Parathyroid adenoma (tissue), 2 donors: ENCODE data around the gene TRAPPC14.
"Not testable (repeated sequence)": the region's sequence is repeated elsewhere in the genome, so short reads cannot be mapped to it uniquely, and the experiment has no call there.

Experiments
- H2AFZ ChIP-seq: fragments of 300-600 bp; sonication (generic); one replicate; pipeline ENCODE4 v1.7.0; 2017; ENCODE audit warnings: antibody characterized with exemption, mild to moderate bottlenecking
- H3K27ac ChIP-seq: fragments of 300-600 bp; sonication (generic); one replicate; pipeline ENCODE4 v1.7.0; 2017
- H3K27me3 ChIP-seq: fragments of 300-600 bp; sonication (generic); one replicate; pipeline ENCODE4 v1.7.0; 2017; ENCODE audit warnings: low read length; ENCODE audit not compliant: control insufficient read depth, insufficient read depth
- H3K36me3 ChIP-seq: fragments of 300-600 bp; sonication (generic); one replicate; pipeline ENCODE4 v1.7.0; 2017; ENCODE audit warnings: low read length; ENCODE audit not compliant: control insufficient read depth, insufficient read depth
- H3K4me1 ChIP-seq: fragments of 300-600 bp; sonication (generic); one replicate; pipeline ENCODE4 v1.7.0; 2017; ENCODE audit warnings: control low read depth
- H3K4me2 ChIP-seq: fragments of 300-600 bp; sonication (generic); one replicate; pipeline ENCODE4 v1.7.0; 2017; ENCODE audit warnings: low read length
- H3K4me3 ChIP-seq: fragments of 300-600 bp; sonication (generic); one replicate; pipeline ENCODE4 v1.7.0; 2017; ENCODE audit warnings: low read depth, low read length
- H3K79me2 ChIP-seq: fragments of 300-600 bp; sonication (generic); one replicate; pipeline ENCODE4 v1.7.0; 2017; ENCODE audit warnings: control low read depth
- H3K9ac ChIP-seq: fragments of 300-600 bp; sonication (generic); one replicate; pipeline ENCODE4 v1.7.0; 2017; ENCODE audit warnings: mild to moderate bottlenecking
- H3K9me3 ChIP-seq: fragments of 300-600 bp; sonication (generic); one replicate; pipeline ENCODE4 v1.7.0; 2017; ENCODE audit warnings: low read length; ENCODE audit not compliant: control insufficient read depth
- CTCF ChIP-seq: fragments of 300-600 bp; sonication (generic); IDR thresholded peaks from one replicate; pipeline ENCODE4 v1.7.0; 2017; ENCODE audit warnings: antibody characterized with exemption, mild to moderate bottlenecking
- donor health status: primary hyperparathyroidism.

TRAPPC14 gene

GRCh38 chr7:100148225-100148558, 10.3 kb downstream of the TRAPPC14 start:
- H3K36me3 ChIP-seq: no peaks in the 10 kb centered on the region
- no peak overlapping the region for H3K9ac ChIP-seq
- peak overlapping the region; percentile 78 for H2AFZ ChIP-seq
- H3K4me2 ChIP-seq: peak overlapping the region; percentile 69
- H3K27me3 ChIP-seq: no peaks in the 10 kb centered on the region
- peaks cover 2% of the 10 kb centered on the region for H3K4me1 ChIP-seq
- peak overlapping the region; percentile 83 for H3K27ac ChIP-seq
- H3K79me2 ChIP-seq: peaks cover 6% of the 10 kb centered on the region
- H3K4me3 ChIP-seq: peak overlapping the region; percentile 97
- no peak for TF ChIP-seq CTCF
- H3K9me3 ChIP-seq: no peaks in the 10 kb centered on the region

- no peaks in the 10 kb centered on the region for H3K27me3 ChIP-seq
- no peaks in the 10 kb centered on the region for H3K9me3 ChIP-seq
- no peak overlapping the region for H3K4me2 ChIP-seq
- H3K4me1 ChIP-seq: peaks cover 2% of the 10 kb centered on the region
- no peak overlapping the region for H3K9ac ChIP-seq
- H2AFZ ChIP-seq: no peak overlapping the region
- H3K4me3 ChIP-seq: no peak overlapping the region
- TF ChIP-seq CTCF: no peak
- no peaks in the 10 kb centered on the region for H3K36me3 ChIP-seq
- peaks cover 6% of the 10 kb centered on the region for H3K79me2 ChIP-seq
- H3K27ac ChIP-seq: no peak overlapping the region
Observed at GRCh38 chr7:100147278-100147677, 11.2 kb downstream of the TRAPPC14 start.

DNA sequence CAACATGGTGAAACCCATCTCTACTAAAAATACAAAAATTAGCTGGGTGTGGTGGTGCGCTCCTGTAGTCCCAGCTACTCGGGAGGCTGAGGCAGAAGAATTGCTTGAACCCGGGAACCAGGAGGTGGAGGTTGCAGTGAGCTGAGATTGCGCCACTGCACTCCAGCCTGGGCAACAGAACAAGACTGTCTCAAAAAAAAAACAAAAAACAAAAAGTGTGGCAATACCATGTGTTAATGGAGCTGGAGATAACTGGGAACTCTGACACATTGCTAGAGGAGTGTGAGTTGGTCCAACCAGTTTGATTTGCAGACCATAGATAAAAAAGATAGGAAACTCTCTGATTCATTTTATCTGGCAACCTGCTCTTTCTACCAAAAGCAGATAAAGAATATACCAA, 12.2 kb downstream of the TRAPPC14 start:
- H3K4me1 ChIP-seq, H3K4me3 ChIP-seq, H2AFZ ChIP-seq, H3K36me3 ChIP-seq, H3K4me2 ChIP-seq, H3K79me2 ChIP-seq, H3K9ac ChIP-seq, H3K27ac ChIP-seq, H3K27me3 ChIP-seq, H3K9me3 ChIP-seq: not testable (repeated sequence)

DNA sequence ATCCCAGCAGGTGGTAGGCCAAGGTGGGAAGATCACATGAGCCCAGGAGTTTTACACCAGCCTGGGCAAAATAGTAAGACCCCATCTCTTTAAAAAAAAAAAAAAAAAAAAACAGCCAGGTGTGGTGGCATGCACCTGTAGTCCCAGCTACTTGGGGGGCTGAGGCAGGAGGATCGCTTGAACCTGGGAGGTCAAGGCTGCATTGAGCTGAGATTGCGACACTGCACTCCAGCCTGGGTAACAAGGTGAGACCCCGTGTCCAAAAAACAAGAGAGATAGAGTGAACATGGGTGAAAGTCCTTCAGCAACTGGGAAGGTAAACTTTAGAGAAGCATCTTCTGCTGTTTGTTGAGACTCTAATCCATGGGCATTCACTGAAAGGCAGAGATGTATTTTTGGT, 16.1 kb downstream of the TRAPPC14 start:
- no peaks in the 10 kb centered on the region for H3K4me1 ChIP-seq
- no peak for TF ChIP-seq CTCF

GRCh38 chr7:100141555-100141949, 17.0 kb downstream of the TRAPPC14 start:
- H2AFZ ChIP-seq: no peak overlapping the region
- no peak for TF ChIP-seq CTCF
- no peaks in the 10 kb centered on the region for H3K79me2 ChIP-seq
- H3K9ac ChIP-seq: no peak overlapping the region
- H3K4me3 ChIP-seq: no peak overlapping the region
- no peaks in the 10 kb centered on the region for H3K36me3 ChIP-seq
- no peaks in the 10 kb centered on the region for H3K4me1 ChIP-seq
- no peak overlapping the region for H3K27ac ChIP-seq
- H3K4me2 ChIP-seq: no peak overlapping the region
- H3K9me3 ChIP-seq: no peaks in the 10 kb centered on the region
- H3K27me3 ChIP-seq: no peaks in the 10 kb centered on the region

More for the DNA sequence above, 16.1 kb downstream of the TRAPPC14 start:
- no peaks in the 10 kb centered on the region for H3K36me3 ChIP-seq
- H3K9ac ChIP-seq: no peak overlapping the region
- H3K4me3 ChIP-seq: no peak overlapping the region
- no peaks in the 10 kb centered on the region for H3K79me2 ChIP-seq
- no peak overlapping the region for H3K4me2 ChIP-seq
- no peak overlapping the region for H2AFZ ChIP-seq
- H3K27me3 ChIP-seq: no peaks in the 10 kb centered on the region
- no peaks in the 10 kb centered on the region for H3K9me3 ChIP-seq
- H3K27ac ChIP-seq: no peak overlapping the region
